Adrenal gland (tissue), 12 donors: ENCODE results near the gene NXT2. TPM values are rescaled to one million over a fixed set of nuclear protein-coding genes. Genes with fewer than 3 reads are reported as not detected.

Experiments
- DNase-seq, 7 donors: peaks; one replicate each; pipeline ENCODE4 v3.0.0-alpha.2; 2019 to 2020
- H3K27ac ChIP-seq, 5 donors: fragments of 200-600 bp; sonication (generic) in 4 of 5; 1 replicate in 3 of 5; 2 replicates in 2 of 5; pipeline versions ENCODE4 v1.5.1 to v1.8.0; 2016 to 2020; ENCODE audit warnings: mild to moderate bottlenecking in 1 of 5
- H3K27me3 ChIP-seq: fragments of 200-600 bp; 2 replicates; pipeline ENCODE4 v1.8.0; 2021
- H3K36me3 ChIP-seq, 2 donors: fragments of 200-600 bp; replicated peaks in 1 of 2; 1 replicate in 1 of 2; 2 replicates in 1 of 2; pipeline versions ENCODE4 v1.5.1 to v1.8.0; 2018 to 2022
- H3K4me1 ChIP-seq, 2 donors: fragments of 200-600 bp; replicated peaks in 1 of 2; 1 replicate in 1 of 2; 2 replicates in 1 of 2; pipeline versions ENCODE4 v1.5.1 to v1.8.0; 2018 to 2021
- H3K4me3 ChIP-seq, 4 donors: fragments of 200-600 bp; sonication (generic) in 3 of 4; one replicate each; pipeline ENCODE4 v1.5.1; 2016 to 2018
- H3K9me3 ChIP-seq, 3 donors: fragments of 200-600 bp; sonication (generic) in 1 of 3; replicated peaks in 1 of 3; 1 replicate in 2 of 3; 2 replicates in 1 of 3; pipeline versions ENCODE4 v1.5.1 to v1.8.0; 2016 to 2021
- CTCF ChIP-seq, 6 experiments: fragments of 450-650 bp in 4 of 6; fragments of 200-600 bp in 2 of 6; sonication (generic) in 1 of 6; IDR thresholded peaks; 1 replicate in 5 of 6; 2 replicates in 1 of 6; pipeline versions ENCODE4 v1.5.1 to v1.8.0; 2016 to 2021; ENCODE audit warnings: antibody characterized with exemption in 6 of 6, mild to moderate bottlenecking in 2 of 6, moderate library complexity in 1 of 6
- POLR2A ChIP-seq, 2 donors: fragments of 450-650 bp; IDR thresholded peaks; one replicate each; pipeline ENCODE4 v1.6.1; 2017; ENCODE audit warnings: antibody characterized with exemption in 2 of 2, mild to moderate bottlenecking in 2 of 2, moderate library complexity in 1 of 2
- WGBS, 4 donors: extraction: QIAGEN DNeasy Blood & Tissue Kit in 2 of 4; methylation state at CpG; one replicate each; pipeline versions ENCODE4 v1.1.5 to v1.1.7; 2013 to 2017; 5-methylcytosine and 5-hydroxymethylcytosine counted together
- intact Hi-C, 2 donors: fragments of 100-400 bp; cut with DNase I; formaldehyde crosslinking; loops; one replicate each; pipeline versions ENCODE4 v1.14.1 to v1.15.0; 2022 to 2023
- polyA plus RNA-seq, 3 donors: library from polyadenylated mRNA; stranded (reverse); fragments of 200-250 nt in 2 of 3; fragments of 350-450 nt in 1 of 3; fragmentation: Illumina TruSeq in 1 of 3; extraction: RNeasy Lipid Tissue Mini Kit (QIAGEN cat#74804) in 1 of 3; gene quantifications; one replicate each; pipeline ENCODE4 v1.2.3, GENCODE V29; 2013 to 2014
- total RNA-seq, 9 donors: library from RNA; depleted of rRNA in 4 of 9; stranded (reverse); fragments of >200 nt in 4 of 9; fragments of 120-200 nt in 1 of 9; fragmentation: NEBNext Ultra II Directional in 1 of 9; extraction: Animal tissue kit (Norgen Biotek cat#: 25700) in 1 of 9; gene quantifications; one replicate each; pipeline versions ENCODE4 v1.1.0 to v1.2.4, GENCODE V29; 2013 to 2023
- donor health status: healthy with polysubstance abuse.
- donor health status: Bipolar disorder and iron deficiency.
- donor health status: DM: yes; HTN: yes; CAD: no.
- donor health status: DM: no; HTN: no; CAD: no.
- donor health status: DM: no; HTN: no; CAD: no.
- donor health status: DM: yes; HTN: yes; CAD: no.

Gene NXT2
- total and polyA plus RNA-seq, 12 donors, result 2.3 to 13.0 (median 9.4) TPM

GRCh38 chrX:109498434-109498833 is 38.2 kb upstream of the NXT2 start:
- DNase-seq, result no peak
- Histone ChIP-seq H3K4me3 (no peak overlapping the region), H3K27ac (no peak overlapping the region), H3K36me3 (no peaks in the 10 kb centered on the region), H3K27me3 (peaks cover 42% of the 10 kb centered on the region), H3K4me1 (no peaks in the 10 kb centered on the region), H3K9me3 (no peaks in the 10 kb centered on the region)
- WGBS, 4 donors, result 50 to 77% (median 67%) methylated on average over 1 of the region's 1 CpG
- no peak for TF ChIP-seq POLR2A (IDR thresholded peaks at IDR 0.05)
- TF ChIP-seq CTCF (IDR thresholded peaks at IDR 0.05), result no peak
- intact Hi-C loops, result no loop called here

- Histone ChIP-seq H3K27ac (no peak overlapping the region), H3K4me1 (no peaks in the 10 kb centered on the region), H3K27me3 (peaks cover 31% of the 10 kb centered on the region), H3K36me3 (no peaks in the 10 kb centered on the region), H3K4me3 (no peak overlapping the region), H3K9me3 (no peaks in the 10 kb centered on the region)
- 45 to 66% (median 54%) methylated on average over 3 of the region's 3 CpGs for WGBS, 4 donors
- intact Hi-C loops, result no loop called here
- TF ChIP-seq CTCF (IDR thresholded peaks at IDR 0.05), result no peak
- no peak for TF ChIP-seq POLR2A (IDR thresholded peaks at IDR 0.05)
- DNase-seq, result no peak
These were observed 35.5 kb upstream of the NXT2 start for GRCh38 chrX:109501176-109501575.

GRCh38 chrX:109508915-109509314 is 27.7 kb upstream of the NXT2 start:
- Histone ChIP-seq H3K36me3 (no peaks in the 10 kb centered on the region), H3K27ac (no peak overlapping the region), H3K9me3 (no peaks in the 10 kb centered on the region), H3K27me3 (peaks cover 37% of the 10 kb centered on the region), H3K4me3 (no peak overlapping the region), H3K4me1 (no peaks in the 10 kb centered on the region)
- intact Hi-C loops, result no loop called here
- TF ChIP-seq CTCF (IDR thresholded peaks at IDR 0.05), result no peak
- DNase-seq, result no peak

GRCh38 chrX:109511113-109511512 is 25.5 kb upstream of the NXT2 start:
- WGBS, 4 donors, result 55 to 69% (median 57%) methylated on average over 1 of the region's 1 CpG
- Histone ChIP-seq H3K4me3 (no peak overlapping the region), H3K27ac (no peak overlapping the region), H3K9me3 (no peaks in the 10 kb centered on the region), H3K36me3 (no peaks in the 10 kb centered on the region), H3K4me1 (no peaks in the 10 kb centered on the region), H3K27me3 (peaks cover 32% of the 10 kb centered on the region)
- intact Hi-C loops, result no loop called here
- no peak for DNase-seq
- TF ChIP-seq CTCF (IDR thresholded peaks at IDR 0.05), result no peak
- no peak for TF ChIP-seq POLR2A (IDR thresholded peaks at IDR 0.05)
